HG03469 (cell line): ENCODE results near the gene RAPGEFL1.
"Not testable (repeated sequence)": the region's sequence is repeated elsewhere in the genome, so short reads cannot be mapped to it uniquely, and the experiment has no call there.

Experiments used
- ATAC-seq: cut with Tn5 transposase; IDR thresholded peaks from one replicate; pipeline ENCODE4 v1.9.1; 2021; ENCODE audit warnings: mild to moderate bottlenecking, moderate library complexity, moderate number of reproducible peaks; ENCODE audit not compliant: unreplicated experiment

RAPGEFL1 gene

GRCh38 chr17:40206193-40206592 is 28.9 kb downstream of the RAPGEFL1 start:
- not testable (repeated sequence) for ATAC-seq

DNA sequence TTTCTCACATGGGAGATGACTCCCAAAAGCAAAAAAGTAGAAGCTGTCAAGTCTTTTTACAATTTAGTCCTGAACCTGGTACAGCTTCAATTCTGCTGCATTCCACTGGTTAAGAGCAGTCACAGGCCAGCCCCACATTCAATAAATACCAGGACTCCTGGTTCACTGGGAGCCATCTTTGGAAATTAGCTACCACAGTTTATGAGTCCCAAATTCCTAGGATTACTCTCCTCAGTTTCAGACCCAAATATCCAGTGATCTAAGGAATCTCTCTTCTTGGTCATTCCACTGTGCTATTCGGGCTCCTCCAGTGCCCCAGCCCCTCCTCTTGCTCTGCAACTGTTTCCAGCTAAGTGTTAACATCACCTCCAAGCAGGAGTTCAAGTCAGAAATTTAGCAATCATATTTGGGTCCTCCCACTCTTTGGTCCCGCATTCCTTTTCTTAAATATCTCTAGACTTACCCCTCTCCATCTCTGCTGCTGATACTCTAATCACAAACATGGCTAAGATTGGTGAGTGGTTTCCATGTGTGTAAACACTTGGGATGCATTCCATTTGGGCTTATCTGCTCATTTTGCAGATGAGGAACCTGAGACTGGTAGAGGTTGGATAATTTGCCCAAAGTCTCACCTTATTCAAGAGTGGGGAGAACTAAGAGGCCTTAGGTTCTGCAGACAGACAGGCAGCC is 32.3 kb downstream of the RAPGEFL1 start:
- no peak for ATAC-seq

DNA sequence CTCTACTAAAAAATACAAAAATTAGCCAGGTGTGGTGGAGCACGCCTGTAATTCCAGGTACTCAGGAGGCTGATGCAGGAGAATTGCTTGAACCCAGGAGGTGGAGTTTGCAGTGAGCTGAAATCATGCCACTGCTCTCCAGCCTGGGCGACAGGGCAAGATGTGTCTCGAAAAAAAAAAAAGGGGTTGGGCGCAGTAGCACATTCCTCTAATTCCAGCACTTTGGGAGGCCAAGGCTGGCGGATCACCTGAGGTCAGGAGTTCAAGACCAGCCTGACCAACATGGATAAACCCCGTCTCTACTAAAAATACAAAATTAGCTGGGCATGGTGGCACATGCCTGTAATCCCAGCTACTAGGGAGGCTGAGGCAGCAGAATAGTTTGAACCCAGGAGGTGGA is 36.6 kb downstream of the RAPGEFL1 start:
- ATAC-seq = not testable (repeated sequence)

- ATAC-seq = no peak
These were observed 40.9 kb downstream of the RAPGEFL1 start for GRCh38 chr17:40218006-40218739.

- ATAC-seq = peak; percentile 56
These were observed 41.7 kb downstream of the RAPGEFL1 start, which contains the start of gene WIPF2 for GRCh38 chr17:40218740-40219593. TSS of gene WIPF2 (plus strand) at chr17:40219304. CDS start at chr17:40256460, 37,156 bp downstream.

DNA sequence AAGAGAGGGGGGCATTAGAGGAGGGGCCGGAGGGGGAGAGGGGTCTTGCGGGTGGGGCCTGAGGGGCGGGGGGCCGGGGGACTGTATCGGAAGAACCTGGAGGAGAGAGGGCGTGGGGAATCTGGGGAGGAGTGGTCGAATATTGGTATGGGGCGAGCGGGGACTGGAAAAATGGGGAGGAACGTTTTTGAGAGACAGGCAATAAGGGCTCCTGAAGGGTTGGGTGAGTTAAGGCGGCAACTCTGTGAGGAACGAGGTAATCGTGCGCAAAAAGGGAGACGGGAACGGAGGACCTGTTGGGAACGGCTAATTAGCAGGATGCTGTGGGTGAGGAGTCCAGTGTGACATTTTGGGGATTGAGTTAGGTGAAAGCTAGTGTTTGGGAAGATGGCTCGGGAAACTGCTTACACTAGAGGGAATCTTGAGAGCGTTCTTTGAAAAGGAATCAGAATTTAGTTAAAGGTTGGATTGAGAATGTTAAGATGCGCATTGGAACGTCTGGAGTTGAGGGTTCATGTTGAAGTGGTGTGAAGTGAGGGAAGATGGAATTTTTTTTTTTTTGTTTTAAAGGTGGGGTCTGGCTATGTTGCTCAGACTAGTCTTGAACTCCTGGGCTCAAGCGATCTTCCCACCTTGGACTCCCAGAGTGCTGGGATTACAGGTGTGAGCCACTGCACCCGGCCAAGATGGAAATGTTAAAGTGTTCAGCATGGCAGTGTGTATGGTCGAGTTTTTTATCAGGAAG is 42.5 kb downstream of the RAPGEFL1 start:
- ATAC-seq = no peak

DNA sequence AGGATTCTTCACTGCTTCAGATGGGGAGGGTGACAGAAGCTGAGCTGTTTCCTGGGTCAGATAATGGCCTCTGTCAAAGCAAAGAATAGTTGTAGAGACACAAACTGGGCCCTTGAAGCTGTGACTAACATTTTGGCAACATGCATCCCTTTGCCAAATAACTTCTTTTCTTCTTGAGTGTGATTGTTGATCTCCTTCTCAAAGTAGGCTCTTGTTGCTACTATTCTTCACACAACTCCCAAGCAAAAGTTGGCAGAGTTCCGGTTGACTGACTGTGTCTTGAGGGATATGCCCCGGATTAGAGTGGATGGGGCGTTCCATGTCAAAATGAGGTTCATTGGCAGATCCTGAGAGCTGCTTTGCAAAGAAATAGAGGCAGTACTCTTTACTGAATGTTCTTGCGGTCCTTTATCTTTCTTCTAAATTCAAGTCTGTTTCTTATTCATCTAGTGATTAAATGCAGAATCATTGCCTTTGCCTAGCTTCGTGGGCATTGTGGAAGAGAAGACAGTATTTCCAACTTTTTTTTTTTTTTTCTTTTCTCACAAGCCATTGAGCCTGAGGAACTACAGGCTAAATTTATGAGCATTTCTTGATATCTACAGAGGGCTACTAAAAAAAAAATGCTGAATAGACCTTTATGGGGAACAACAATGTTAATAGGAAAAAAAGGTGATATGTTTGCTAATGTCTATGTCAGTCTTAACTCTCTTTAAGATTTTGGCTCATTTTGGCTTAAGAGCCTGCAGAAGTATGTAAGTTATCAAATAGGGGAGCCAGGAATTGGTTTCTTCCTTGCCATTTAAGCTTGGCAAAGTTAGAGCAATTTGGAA is 47.7 kb downstream of the RAPGEFL1 start:
- no peak for ATAC-seq

GRCh38 chr17:40229146-40229545 is 51.9 kb downstream of the RAPGEFL1 start:
- not testable (repeated sequence) for ATAC-seq

DNA sequence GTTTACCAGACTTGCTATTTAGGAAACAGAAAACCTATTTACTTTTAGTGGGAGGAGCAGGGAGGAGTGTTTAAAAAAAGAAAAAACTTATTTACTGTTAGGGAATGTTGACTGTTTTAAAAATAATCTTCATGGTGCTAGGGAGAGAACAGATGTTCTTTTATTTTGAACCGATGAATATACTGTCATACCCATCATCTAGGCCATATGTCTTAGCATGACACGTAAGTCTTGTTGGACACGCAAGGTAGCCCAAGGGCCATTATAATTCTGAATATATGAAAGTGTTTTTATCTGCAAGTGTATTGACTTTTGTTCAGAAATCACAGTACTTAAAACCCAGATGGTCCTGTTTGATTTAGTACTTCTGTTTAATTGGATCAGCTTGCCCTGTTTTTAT is 53.4 kb downstream of the RAPGEFL1 start:
- no peak for ATAC-seq

GRCh38 chr17:40231928-40232327 is 54.7 kb downstream of the RAPGEFL1 start:
- ATAC-seq = not testable (repeated sequence)

GRCh38 chr17:40241252-40241834 is 64.1 kb downstream of the RAPGEFL1 start:
- ATAC-seq = no peak

GRCh38 chr17:40242774-40243173 is 65.5 kb downstream of the RAPGEFL1 start:
- ATAC-seq = no peak

- ATAC-seq = no peak
These were observed 66.5 kb downstream of the RAPGEFL1 start for GRCh38 chr17:40243761-40244160.

GRCh38 chr17:40244255-40244654 is 67.0 kb downstream of the RAPGEFL1 start:
- no peak for ATAC-seq
